Measurements from ENCODE around the gene MC2R. TPM values are rescaled to one million over a fixed set of nuclear protein-coding genes. Genes with fewer than 3 reads are reported as not detected.

The MC2R gene
- total and polyA plus RNA-seq, 7 donors, result 0.48 TPM; not detected in 6

DNA sequence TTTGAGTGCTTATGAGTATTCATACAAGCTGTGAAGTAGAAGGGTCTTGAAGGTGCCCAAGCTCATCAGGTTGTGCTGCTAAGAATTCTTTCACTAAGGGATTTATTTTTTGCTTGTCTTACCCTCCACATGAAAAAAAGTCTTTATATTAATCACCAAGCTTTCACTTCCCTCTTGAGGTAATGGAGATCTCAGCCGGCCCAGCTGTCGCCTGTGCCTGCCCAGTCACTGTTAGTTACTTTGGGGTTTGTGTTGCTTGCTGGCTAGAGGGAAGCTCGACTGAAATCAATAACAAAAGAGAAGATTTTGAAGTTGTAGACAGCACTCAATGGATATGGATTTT is 21.9 kb downstream of the MC2R start:
- Histone ChIP-seq H3K27me3 (ENCODE audit: insufficient read depth in 3 of 3, low read length in 2 of 3) (peaks cover 0 to 3% (median 0%) of the 10 kb centered on the region in 3 donors), H3K27ac (no peak overlapping the region), H3K4me3 (no peak overlapping the region), H3K4me1 (no peaks in the 10 kb centered on the region), H3K9me3 (no peaks in the 10 kb centered on the region), H3K36me3 (ENCODE audit: insufficient read depth in 1 of 2, low read depth in 1 of 2) (no peaks in the 10 kb centered on the region)
- WGBS, 3 donors, result 20 to 42% (median 28%) methylated on average over 3 of the region's 3 CpGs
- ATAC-seq, result no peak
- DNase-seq, result no peak
- TF ChIP-seq, protein P1, sequence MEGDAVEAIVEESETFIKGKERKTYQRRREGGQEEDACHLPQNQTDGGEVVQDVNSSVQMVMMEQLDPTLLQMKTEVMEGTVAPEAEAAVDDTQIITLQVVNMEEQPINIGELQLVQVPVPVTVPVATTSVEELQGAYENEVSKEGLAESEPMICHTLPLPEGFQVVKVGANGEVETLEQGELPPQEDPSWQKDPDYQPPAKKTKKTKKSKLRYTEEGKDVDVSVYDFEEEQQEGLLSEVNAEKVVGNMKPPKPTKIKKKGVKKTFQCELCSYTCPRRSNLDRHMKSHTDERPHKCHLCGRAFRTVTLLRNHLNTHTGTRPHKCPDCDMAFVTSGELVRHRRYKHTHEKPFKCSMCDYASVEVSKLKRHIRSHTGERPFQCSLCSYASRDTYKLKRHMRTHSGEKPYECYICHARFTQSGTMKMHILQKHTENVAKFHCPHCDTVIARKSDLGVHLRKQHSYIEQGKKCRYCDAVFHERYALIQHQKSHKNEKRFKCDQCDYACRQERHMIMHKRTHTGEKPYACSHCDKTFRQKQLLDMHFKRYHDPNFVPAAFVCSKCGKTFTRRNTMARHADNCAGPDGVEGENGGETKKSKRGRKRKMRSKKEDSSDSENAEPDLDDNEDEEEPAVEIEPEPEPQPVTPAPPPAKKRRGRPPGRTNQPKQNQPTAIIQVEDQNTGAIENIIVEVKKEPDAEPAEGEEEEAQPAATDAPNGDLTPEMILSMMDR (IDR thresholded peaks at IDR 0.05), result no peak
- intact Hi-C loops (cut with DNase I), result no loop called here

DNA sequence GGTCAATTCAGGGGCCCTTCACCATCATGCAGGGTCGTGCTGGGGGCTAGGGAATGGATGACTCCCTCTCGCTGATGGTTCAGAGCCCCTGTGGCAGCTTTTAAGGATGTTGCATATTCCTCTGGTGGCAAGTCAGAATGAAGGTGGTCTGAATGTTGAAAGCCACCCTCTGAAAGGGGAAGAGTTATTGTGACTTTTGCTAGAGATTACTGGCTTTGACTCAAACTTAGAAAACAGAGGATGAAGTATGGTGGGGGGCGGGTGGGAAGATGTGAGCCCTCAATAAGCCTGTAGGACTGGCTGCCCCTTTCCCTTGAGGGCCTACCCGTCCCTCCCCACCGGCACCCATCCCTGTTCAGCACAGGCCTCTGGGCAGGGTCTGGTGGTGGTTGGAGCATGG is 23.2 kb downstream of the MC2R start:
- ATAC-seq (no peak), DNase-seq (no peak)
- intact Hi-C loops (cut with DNase I), result no loop called here
- Histone ChIP-seq H3K27ac (no peak overlapping the region), H3K4me3 (no peak overlapping the region), H3K9me3 (no peaks in the 10 kb centered on the region), H3K36me3 (ENCODE audit: insufficient read depth in 1 of 2, low read depth in 1 of 2) (no peaks in the 10 kb centered on the region), H3K27me3 (ENCODE audit: insufficient read depth in 3 of 3, low read length in 2 of 3) (no peaks in the 10 kb centered on the region), H3K4me1 (no peaks in the 10 kb centered on the region)
- 85 to 86% (median 85%) methylated on average over 5 of the region's 5 CpGs for WGBS, 3 donors
- TF ChIP-seq, protein P1 (IDR thresholded peaks at IDR 0.05), result no peak

DNA sequence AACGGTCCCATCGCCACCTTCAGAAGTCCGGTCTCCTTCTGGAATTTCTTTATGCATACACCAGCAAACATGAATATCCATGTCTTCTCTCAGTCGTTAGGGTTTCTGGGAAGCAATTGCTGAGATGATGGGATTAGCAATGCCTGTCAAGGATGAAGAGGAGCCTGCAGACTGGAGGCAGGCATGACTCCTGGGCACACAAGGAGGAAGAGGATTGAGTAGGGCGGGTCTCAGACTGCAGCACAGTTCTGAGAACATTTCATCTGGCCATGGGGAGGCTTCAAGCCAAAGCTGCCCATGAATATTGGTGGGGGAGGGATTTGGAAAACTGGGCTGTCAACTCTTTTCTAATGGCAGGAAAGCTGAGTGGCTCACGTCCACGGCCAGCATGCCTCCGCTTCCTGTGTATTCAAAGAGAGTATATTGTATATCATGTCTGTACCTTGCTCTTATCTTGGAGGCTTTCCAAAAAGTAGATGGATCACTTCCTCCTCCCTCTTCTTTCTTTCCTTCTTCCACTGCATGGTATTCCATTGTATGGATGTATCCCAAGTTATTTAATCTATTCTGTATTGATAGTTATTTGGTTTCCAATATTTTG is 24.5 kb downstream of the MC2R start:
- H3K27ac ChIP-seq, result no peak overlapping the region
- peaks cover 0 to 3% (median 0%) of the 10 kb centered on the region in 3 donors for H3K27me3 ChIP-seq (ENCODE audit: insufficient read depth in 3 of 3, low read length in 2 of 3)
- H3K4me3 ChIP-seq, result no peak overlapping the region
- H3K9me3 ChIP-seq, result no peaks in the 10 kb centered on the region
- no peak for ATAC-seq
- H3K4me1 ChIP-seq, result no peaks in the 10 kb centered on the region
- 72 to 77% (median 73%) methylated on average over 8 of the region's 8 CpGs for WGBS, 3 donors
- no peaks in the 10 kb centered on the region for H3K36me3 ChIP-seq (ENCODE audit: insufficient read depth in 1 of 2, low read depth in 1 of 2)
- DNase-seq, result no peak
- intact Hi-C loops (cut with DNase I), result no loop called here
- TF ChIP-seq, protein P1 (IDR thresholded peaks at IDR 0.05), result no peak

DNA sequence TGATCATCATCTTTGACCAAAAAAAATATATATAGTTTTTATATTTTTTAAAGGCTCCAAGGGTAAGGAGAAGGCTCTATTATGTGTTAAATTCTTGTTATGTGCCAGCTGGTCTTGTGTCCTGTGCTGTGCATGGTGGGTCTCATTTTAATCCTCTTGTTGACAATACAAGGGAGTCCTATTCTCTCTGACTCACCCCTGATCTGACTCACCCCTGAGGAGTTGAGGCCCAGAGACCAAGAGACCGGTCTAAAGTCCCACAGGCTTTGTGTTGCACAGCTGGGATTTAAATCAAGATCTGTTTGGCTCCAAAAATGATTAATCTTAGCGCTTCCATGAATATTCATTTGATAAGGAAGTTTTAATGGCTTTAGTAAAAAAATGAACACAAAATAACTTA is 25.7 kb downstream of the MC2R start:
- H3K36me3 ChIP-seq (ENCODE audit: insufficient read depth in 1 of 2, low read depth in 1 of 2), result no peaks in the 10 kb centered on the region
- TF ChIP-seq, protein P1 (IDR thresholded peaks at IDR 0.05), result no peak
- no peak overlapping the region for H3K27ac ChIP-seq
- H3K27me3 ChIP-seq (ENCODE audit: insufficient read depth in 3 of 3, low read length in 2 of 3), result peaks cover 0 to 3% (median 0%) of the 10 kb centered on the region in 3 donors
- 27 to 35% (median 31%) methylated on average over 2 of the region's 2 CpGs for WGBS, 3 donors
- ATAC-seq (no peak), DNase-seq (no peak)
- H3K4me3 ChIP-seq, result no peak overlapping the region
- H3K9me3 ChIP-seq, result no peaks in the 10 kb centered on the region
- no peaks in the 10 kb centered on the region for H3K4me1 ChIP-seq
- intact Hi-C loops (cut with DNase I), result no loop called here

DNA sequence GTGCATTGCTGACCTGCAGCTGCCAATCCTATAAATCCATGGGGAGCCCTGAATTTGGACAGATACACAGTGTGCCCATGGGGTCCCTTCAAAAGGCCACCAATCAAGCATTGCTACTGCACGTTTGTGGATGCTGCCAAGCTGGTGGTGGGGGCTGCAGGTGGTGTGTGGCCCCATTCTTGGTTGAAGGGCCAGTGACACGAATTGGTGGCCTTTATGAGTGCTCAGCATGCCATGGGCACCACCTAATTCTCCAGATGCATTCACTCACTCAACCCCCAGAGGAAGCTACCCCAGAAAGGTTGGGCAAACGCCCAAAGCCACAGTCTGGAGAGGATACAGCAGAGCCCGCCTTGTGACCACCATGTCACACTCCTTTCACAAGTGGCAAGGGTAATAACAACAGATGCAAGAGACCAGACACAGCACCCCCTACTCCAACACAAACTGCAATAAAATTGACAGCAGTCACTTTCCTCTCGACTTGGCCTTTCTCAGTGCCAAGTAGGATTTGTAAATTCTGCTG is 27.1 kb downstream of the MC2R start:
- TF ChIP-seq, protein P1 (IDR thresholded peaks at IDR 0.05), result no peak
- Histone ChIP-seq H3K9me3 (no peaks in the 10 kb centered on the region), H3K27me3 (ENCODE audit: insufficient read depth in 3 of 3, low read length in 2 of 3) (peaks cover 0 to 3% (median 0%) of the 10 kb centered on the region in 3 donors), H3K4me1 (no peaks in the 10 kb centered on the region), H3K4me3 (no peak overlapping the region), H3K36me3 (ENCODE audit: insufficient read depth in 1 of 2, low read depth in 1 of 2) (no peaks in the 10 kb centered on the region), H3K27ac (no peak overlapping the region)
- WGBS, 3 donors, result 39 to 56% (median 52%) methylated on average over 5 of the region's 5 CpGs
- DNase-seq (no peak), ATAC-seq (no peak)
- intact Hi-C loops (cut with DNase I), result no loop called here
